Measurements from ENCODE around the gene ZNF362. TPM values are rescaled to one million over a fixed set of nuclear protein-coding genes. Genes with fewer than 3 reads are reported as not detected.

Gene ZNF362
- total RNA-seq, 2 experiments from 2014 or later = 18.1 to 18.7 TPM

GRCh38 chr1:33322870-33323585 lies 66.7 kb downstream of the ZNF362 start:
- peaks cover 7% of the 10 kb centered on the region for H3K27me3 Mint-ChIP-seq
- ChIA-PET CTCF (no interaction called here), POLR2A (interaction anchor here (1.2 kb wide), 1 partner anchor 27 kb away, joined by 3 read pairs; no protein-coding TSS in a partner anchor)
- H3K4me3 Mint-ChIP-seq = no peak overlapping the region
- H3K4me1 Mint-ChIP-seq = peaks cover 1% of the 10 kb centered on the region
- H3K36me3 Mint-ChIP-seq (ENCODE audit: low read depth) = peaks cover 26% of the 10 kb centered on the region
- H3K9me3 Mint-ChIP-seq = no peaks in the 10 kb centered on the region
- H3K27ac Mint-ChIP-seq = no peak overlapping the region
- DNase-seq = no peak

DNA sequence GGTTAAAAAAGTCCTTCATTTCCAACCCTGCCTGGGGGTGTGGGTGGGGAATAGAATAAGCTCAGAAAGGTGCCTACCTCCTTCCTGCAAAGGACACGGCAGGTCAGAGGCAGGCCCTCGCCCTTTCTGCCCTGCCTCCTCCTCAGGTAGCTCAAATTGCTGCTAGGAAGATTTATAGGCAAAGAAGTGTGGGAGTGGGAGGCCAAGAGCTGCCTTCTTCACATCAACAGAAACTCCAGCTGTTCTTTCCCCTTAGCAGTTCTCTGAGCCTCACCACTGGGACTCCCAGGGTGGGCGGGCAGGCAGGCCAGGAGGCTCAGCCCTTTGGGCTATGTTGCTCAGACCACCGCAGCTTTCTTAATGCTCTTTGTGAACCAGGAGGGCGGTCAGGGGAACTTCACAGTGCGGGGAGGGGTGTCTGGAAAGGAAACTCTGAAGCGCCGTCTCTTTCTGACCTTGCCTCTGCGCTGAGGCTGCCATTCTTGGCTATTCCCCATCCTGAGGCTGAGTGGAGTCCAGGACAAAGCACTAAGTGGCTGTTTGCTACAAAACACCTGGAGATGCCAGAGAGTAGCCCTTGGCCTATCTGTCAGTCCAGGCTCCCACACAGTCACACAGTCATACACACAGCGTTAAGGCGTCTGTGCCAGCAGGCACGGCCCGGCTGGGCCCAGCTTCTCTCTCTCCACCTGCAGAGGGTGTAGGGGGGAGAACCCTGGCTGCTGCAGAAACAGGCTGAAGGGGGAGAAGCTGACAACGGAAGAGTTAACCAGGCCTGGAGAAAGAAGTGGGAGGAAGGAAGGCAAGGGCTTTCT lies 67.6 kb downstream of the ZNF362 start:
- CTCF ChIA-PET = no interaction called here
- DNase-seq = no peak
- POLR2A ChIA-PET = interaction anchor here (1.2 kb wide), 1 partner anchor 26 kb away, joined by 3 read pairs; no protein-coding TSS in a partner anchor
- no peak overlapping the region for H3K4me3 Mint-ChIP-seq
- peaks cover 6% of the 10 kb centered on the region for H3K4me1 Mint-ChIP-seq
- peaks cover 33% of the 10 kb centered on the region for H3K36me3 Mint-ChIP-seq (ENCODE audit: low read depth)
- no peak overlapping the region for H3K27ac Mint-ChIP-seq
- peaks cover 1% of the 10 kb centered on the region for H3K27me3 Mint-ChIP-seq
- no peaks in the 10 kb centered on the region for H3K9me3 Mint-ChIP-seq

DNA sequence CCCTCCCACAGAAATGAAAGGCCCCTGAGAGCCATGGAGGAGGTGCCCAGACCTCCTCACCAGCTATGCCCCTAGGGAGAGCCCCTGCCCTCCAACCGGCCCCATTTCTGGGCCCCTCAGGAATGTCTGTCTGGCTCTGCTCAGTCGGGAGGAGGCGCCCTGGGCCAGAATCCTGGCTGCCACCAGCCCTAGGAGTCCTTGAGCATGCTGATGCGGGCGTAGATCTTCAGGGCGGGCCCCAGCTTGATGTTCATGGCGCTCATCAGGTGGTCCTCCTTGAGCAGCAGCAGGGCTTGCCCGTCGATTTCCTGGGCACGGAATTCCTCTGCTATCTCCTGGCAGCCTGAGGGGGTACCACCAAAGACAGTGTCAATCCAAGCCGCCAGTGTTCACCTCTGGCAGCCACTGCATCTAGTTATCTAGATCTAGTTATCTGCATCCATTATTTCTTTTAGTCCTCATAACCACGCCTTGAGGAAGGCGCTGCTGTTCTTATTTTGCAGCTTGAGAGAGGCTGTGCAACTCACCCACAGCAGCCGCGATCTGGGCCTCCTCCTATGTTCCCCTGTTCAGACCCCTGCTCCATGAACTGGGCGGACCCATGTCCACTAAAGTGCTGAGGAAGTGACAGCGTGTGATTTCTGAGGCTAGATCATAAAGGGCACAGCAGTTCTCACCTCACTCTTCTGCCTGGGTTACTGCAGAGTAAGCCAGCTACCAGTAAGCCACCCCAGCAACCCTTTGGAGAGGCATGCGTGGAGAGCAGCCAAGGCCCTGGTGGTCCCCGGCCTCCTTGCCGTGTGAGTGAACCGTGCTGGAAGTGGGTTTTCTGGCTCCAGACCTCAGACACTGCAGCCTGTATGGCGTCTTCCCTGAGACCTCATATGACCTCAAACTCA lies 68.6 kb downstream of the ZNF362 start:
- CTCF ChIA-PET = no interaction called here
- POLR2A ChIA-PET = no interaction called here
- Mint-ChIP-seq H3K27me3 (no peaks in the 10 kb centered on the region), H3K4me1 (peaks cover 6% of the 10 kb centered on the region), H3K36me3 (ENCODE audit: low read depth) (peaks cover 44% of the 10 kb centered on the region), H3K27ac (no peak overlapping the region), H3K9me3 (no peaks in the 10 kb centered on the region), H3K4me3 (no peak overlapping the region)
- DNase-seq = no peak

GRCh38 chr1:33326785-33327184 lies 70.5 kb downstream of the ZNF362 start:
- H3K4me3 Mint-ChIP-seq = no peak overlapping the region
- POLR2A ChIA-PET = interaction anchor here (0.5 kb wide), 1 partner anchor 679 kb away, joined by 3 read pairs; no protein-coding TSS in a partner anchor
- CTCF ChIA-PET = no interaction called here
- DNase-seq = no peak
- no peaks in the 10 kb centered on the region for H3K9me3 Mint-ChIP-seq
- H3K27me3 Mint-ChIP-seq = no peaks in the 10 kb centered on the region
- no peak overlapping the region for H3K27ac Mint-ChIP-seq
- H3K4me1 Mint-ChIP-seq = peaks cover 6% of the 10 kb centered on the region
- peaks cover 51% of the 10 kb centered on the region for H3K36me3 Mint-ChIP-seq (ENCODE audit: low read depth)

DNA sequence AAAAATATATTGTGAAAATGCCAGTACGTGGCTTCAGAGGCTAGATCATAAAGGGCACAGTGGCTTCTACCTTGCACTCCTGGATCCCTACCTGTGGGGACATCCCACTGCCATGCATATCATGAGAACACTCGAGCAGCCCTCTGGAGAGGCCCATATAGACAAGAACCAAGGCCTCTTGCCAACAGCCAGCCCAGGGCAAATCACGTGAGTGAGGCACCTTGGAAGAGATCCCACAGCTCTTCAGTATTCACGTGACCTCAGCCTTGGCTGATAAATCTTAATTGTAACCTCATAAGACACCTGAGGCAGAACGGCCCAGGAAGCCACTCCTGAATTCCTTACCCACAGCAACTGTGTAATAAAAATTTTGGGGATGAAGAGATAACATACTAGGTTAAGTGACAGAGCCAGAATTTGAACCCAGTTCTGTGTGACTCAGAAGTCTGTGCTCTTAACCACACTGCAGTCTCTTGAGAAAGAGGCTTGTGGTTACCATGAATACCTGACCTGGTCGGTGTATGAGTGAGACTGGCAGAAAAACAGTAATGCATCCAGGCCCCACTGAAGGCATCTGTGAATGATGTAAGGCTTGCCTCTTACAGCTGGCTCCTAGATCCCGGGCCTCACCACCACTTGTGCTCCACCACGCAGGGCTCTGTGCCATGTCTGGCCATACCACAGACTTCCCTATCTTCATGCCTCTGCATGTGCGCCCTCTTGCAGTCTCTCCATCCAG lies 71.5 kb downstream of the ZNF362 start:
- ChIA-PET CTCF (no interaction called here), POLR2A (no interaction called here)
- Mint-ChIP-seq H3K36me3 (ENCODE audit: low read depth) (peaks cover 58% of the 10 kb centered on the region), H3K9me3 (no peaks in the 10 kb centered on the region), H3K27ac (no peak overlapping the region), H3K4me1 (peaks cover 6% of the 10 kb centered on the region), H3K27me3 (no peaks in the 10 kb centered on the region), H3K4me3 (no peak overlapping the region)
- DNase-seq = no peak

DNA sequence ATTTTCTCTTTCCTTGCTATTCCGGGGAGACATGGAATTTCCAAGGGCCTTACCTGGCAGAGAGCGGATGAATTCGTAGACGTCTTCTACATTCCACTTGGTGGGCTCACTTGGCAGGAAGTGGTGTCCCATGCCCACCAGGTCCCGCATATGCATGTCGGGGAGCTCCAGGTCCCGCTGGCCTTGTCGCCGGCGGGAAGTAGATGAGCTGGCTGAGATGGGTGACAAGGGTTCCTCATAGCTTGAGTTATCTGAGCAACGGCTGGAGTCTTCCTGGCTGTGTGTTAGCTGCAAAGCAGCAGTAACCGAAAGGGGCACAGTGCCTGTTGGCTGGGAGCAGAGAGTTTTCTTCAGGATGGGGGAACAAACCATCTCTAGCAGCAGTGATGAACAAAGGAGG lies 72.5 kb downstream of the ZNF362 start:
- H3K27ac Mint-ChIP-seq = no peak overlapping the region
- no peaks in the 10 kb centered on the region for H3K9me3 Mint-ChIP-seq
- H3K36me3 Mint-ChIP-seq (ENCODE audit: low read depth) = peaks cover 61% of the 10 kb centered on the region
- ChIA-PET POLR2A (no interaction called here), CTCF (no interaction called here)
- H3K4me1 Mint-ChIP-seq = peaks cover 6% of the 10 kb centered on the region
- no peak overlapping the region for H3K4me3 Mint-ChIP-seq
- no peak for DNase-seq
- H3K27me3 Mint-ChIP-seq = no peaks in the 10 kb centered on the region

DNA sequence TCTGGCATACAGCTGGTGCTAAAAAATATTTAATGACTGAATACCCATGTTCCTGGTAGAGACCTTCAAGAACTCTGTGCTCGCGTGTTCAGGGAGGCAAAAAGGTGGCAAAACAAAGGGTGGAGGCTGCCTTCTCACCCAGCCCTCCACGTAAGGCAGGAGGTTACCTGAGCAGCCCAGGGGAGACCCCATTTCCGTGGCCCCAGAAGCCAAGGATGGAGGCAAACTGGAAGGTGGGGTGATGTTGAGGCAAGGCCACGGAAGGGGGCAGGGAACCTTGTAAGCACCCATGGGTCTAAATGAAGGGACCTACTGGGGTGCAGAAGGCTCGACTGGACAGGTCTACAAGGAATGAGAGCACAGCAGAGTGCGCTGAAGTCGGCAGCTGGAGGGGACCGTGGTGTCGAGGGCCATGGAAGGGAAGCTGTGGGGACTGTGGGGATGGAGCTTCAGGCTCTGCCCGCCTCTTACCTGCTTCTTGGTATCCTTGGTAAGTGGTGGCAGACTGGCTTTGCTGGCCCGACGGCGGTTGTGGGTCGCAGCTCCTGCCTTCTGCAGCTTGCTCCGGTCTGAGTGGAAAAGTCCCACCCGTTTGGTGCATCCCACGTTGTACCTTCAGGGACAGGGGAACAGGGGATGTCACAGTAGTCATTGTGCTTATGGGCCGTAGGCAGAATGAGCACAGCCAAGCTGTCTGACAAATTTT lies 73.5 kb downstream of the ZNF362 start:
- Mint-ChIP-seq H3K4me3 (no peak overlapping the region), H3K36me3 (ENCODE audit: low read depth) (peaks cover 63% of the 10 kb centered on the region), H3K9me3 (no peaks in the 10 kb centered on the region), H3K27me3 (no peaks in the 10 kb centered on the region), H3K27ac (no peak overlapping the region), H3K4me1 (peaks cover 6% of the 10 kb centered on the region)
- no peak for DNase-seq
- CTCF ChIA-PET = interaction anchor here (0.8 kb wide), 1 partner anchor 34 kb away, joined by 3 read pairs; no protein-coding TSS in a partner anchor
- POLR2A ChIA-PET = interaction anchor here (0.6 to 1.1 kb wide), 3 partner anchors 8 to 143 kb away, joined by 3 to 5 read pairs (median 3); partner anchors contain the start of gene A3GALT2

DNA sequence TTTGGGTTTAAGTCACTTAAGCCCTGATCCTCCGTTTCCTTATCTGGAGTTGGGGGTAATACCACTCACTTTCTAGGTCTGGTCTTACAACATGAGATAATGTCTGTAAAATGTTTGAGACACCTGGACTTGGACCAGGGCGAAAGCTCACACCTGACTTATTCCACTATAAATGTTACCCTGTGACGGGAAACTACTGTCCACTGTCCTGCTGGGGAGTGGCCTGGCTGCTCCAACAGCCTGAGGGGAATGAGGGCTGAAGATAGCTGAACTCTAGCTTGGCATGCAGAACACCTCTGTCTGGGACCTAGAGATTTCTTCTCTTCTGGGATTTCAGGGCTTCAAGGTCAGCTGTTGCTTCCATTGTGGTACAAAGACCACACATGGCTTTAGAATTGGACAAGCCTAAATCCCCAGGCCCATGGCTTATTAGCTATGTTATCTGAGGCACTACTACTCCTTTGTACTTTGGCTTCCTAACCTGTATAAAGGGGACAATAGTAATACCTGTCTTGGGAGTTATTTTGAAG lies 74.1 kb downstream of the ZNF362 start:
- CTCF ChIA-PET = interaction anchor here (0.8 kb wide), 1 partner anchor 35 kb away, joined by 3 read pairs; no protein-coding TSS in a partner anchor
- no peak overlapping the region for H3K4me3 Mint-ChIP-seq
- POLR2A ChIA-PET = interaction anchor here (0.6 to 1.1 kb wide), 3 partner anchors 9 to 143 kb away, joined by 3 to 5 read pairs (median 3); partner anchors contain the start of gene A3GALT2
- peaks cover 10% of the 10 kb centered on the region for H3K4me1 Mint-ChIP-seq
- H3K27me3 Mint-ChIP-seq = no peaks in the 10 kb centered on the region
- DNase-seq = no peak
- H3K36me3 Mint-ChIP-seq (ENCODE audit: low read depth) = peaks cover 61% of the 10 kb centered on the region
- no peaks in the 10 kb centered on the region for H3K9me3 Mint-ChIP-seq
- no peak overlapping the region for H3K27ac Mint-ChIP-seq

DNA sequence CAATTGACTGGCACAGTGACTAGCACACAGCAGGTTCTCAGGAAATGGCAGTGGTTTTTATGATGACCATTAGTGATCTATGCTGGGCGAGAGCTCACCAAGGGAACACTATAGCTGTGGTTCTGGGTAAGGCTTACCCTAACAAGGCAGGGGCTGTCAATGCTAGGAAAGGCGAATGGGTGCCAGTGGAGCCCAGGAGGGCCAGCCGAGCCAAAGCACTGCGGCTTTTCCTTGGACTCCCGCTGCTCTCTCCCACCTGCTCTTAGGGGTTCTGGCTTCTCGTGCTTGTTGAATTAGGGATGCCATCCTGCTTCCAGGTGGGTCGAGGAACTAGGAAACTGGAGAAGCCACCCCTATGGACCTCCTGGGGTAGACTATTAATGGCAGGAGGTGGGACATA lies 74.6 kb downstream of the ZNF362 start:
- ChIA-PET CTCF (interaction anchor here (0.8 kb wide), 1 partner anchor 36 kb away, joined by 3 read pairs; no protein-coding TSS in a partner anchor), POLR2A (interaction anchor here (1.1 kb wide), 1 partner anchor 17 kb away, joined by 5 read pairs; no protein-coding TSS in a partner anchor)
- no peaks in the 10 kb centered on the region for H3K9me3 Mint-ChIP-seq
- peaks cover 56% of the 10 kb centered on the region for H3K36me3 Mint-ChIP-seq (ENCODE audit: low read depth)
- no peak overlapping the region for H3K4me3 Mint-ChIP-seq
- no peak overlapping the region for H3K27ac Mint-ChIP-seq
- H3K27me3 Mint-ChIP-seq = no peaks in the 10 kb centered on the region
- H3K4me1 Mint-ChIP-seq = peaks cover 10% of the 10 kb centered on the region
- DNase-seq = no peak

GRCh38 chr1:33331444-33332356 lies 75.4 kb downstream of the ZNF362 start:
- Mint-ChIP-seq H3K36me3 (ENCODE audit: low read depth) (peaks cover 51% of the 10 kb centered on the region), H3K4me3 (no peak overlapping the region), H3K9me3 (no peaks in the 10 kb centered on the region), H3K4me1 (peaks cover 10% of the 10 kb centered on the region), H3K27ac (no peak overlapping the region), H3K27me3 (no peaks in the 10 kb centered on the region)
- ChIA-PET POLR2A (no interaction called here), CTCF (no interaction called here)
- no peak for DNase-seq

DNA sequence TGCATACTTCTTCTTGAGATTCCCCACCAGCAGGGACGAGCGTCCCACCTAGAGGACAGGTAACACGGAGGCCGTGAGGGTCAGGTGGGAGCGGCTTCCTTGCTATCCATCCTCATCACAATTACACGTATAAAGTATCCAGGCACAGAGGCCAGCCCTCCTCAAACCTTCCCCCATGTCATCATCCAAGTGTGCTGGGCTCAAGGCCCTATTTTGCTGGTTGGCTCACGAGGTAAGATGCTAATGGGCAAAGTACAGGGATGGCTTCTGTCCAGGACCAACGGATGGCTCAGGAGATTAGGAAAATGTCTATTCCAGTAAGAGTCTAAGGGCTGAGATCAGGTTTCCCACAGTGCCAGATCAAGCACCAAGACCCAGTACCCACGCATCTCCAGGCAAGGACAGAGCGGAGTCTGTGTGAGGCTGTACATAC lies 76.1 kb downstream of the ZNF362 start:
- H3K36me3 Mint-ChIP-seq (ENCODE audit: low read depth) = peaks cover 50% of the 10 kb centered on the region
- no peaks in the 10 kb centered on the region for H3K27me3 Mint-ChIP-seq
- peaks cover 10% of the 10 kb centered on the region for H3K4me1 Mint-ChIP-seq
- POLR2A ChIA-PET = no interaction called here
- no peak overlapping the region for H3K27ac Mint-ChIP-seq
- CTCF ChIA-PET = no interaction called here
- no peak for DNase-seq
- H3K4me3 Mint-ChIP-seq = no peak overlapping the region
- no peaks in the 10 kb centered on the region for H3K9me3 Mint-ChIP-seq

Data from activated CD4-positive, alpha-beta memory T cell treated with anti-CD3 and anti-CD28 coated beads, Interleukin-2, amount 10 ng/mL, durations not matched to agents 7 days and 5 days (primary cell).